ENCODE data around the gene ZSCAN16. TPM values are rescaled to one million over a fixed set of nuclear protein-coding genes. Genes with fewer than 3 reads are reported as not detected.

The ZSCAN16 gene
- total and polyA plus RNA-seq, 9 of the 15 experiments (the other 6 are each of a cell fraction or from before 2014, with no cell fraction given): 0.08 TPM; not detected in 8

- TF ChIP-seq, protein P1, sequence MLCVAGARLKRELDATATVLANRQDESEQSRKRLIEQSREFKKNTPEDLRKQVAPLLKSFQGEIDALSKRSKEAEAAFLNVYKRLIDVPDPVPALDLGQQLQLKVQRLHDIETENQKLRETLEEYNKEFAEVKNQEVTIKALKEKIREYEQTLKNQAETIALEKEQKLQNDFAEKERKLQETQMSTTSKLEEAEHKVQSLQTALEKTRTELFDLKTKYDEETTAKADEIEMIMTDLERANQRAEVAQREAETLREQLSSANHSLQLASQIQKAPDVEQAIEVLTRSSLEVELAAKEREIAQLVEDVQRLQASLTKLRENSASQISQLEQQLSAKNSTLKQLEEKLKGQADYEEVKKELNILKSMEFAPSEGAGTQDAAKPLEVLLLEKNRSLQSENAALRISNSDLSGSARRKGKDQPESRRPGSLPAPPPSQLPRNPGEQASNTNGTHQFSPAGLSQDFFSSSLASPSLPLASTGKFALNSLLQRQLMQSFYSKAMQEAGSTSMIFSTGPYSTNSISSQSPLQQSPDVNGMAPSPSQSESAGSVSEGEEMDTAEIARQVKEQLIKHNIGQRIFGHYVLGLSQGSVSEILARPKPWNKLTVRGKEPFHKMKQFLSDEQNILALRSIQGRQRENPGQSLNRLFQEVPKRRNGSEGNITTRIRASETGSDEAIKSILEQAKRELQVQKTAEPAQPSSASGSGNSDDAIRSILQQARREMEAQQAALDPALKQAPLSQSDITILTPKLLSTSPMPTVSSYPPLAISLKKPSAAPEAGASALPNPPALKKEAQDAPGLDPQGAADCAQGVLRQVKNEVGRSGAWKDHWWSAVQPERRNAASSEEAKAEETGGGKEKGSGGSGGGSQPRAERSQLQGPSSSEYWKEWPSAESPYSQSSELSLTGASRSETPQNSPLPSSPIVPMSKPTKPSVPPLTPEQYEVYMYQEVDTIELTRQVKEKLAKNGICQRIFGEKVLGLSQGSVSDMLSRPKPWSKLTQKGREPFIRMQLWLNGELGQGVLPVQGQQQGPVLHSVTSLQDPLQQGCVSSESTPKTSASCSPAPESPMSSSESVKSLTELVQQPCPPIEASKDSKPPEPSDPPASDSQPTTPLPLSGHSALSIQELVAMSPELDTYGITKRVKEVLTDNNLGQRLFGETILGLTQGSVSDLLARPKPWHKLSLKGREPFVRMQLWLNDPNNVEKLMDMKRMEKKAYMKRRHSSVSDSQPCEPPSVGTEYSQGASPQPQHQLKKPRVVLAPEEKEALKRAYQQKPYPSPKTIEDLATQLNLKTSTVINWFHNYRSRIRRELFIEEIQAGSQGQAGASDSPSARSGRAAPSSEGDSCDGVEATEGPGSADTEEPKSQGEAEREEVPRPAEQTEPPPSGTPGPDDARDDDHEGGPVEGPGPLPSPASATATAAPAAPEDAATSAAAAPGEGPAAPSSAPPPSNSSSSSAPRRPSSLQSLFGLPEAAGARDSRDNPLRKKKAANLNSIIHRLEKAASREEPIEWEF (CRISPR knock-in tag; IDR thresholded peaks at IDR 0.05): no peak
- TF ChIP-seq EWSR1 (IDR thresholded peaks at IDR 0.05; ENCODE audit: borderline replicate concordance, low read depth, partially characterized antibody): no peak
- peak; percentile 29 for TF ChIP-seq SMAD1 (IDR thresholded peaks at IDR 0.05; ENCODE audit: low read depth, low read length, partially characterized antibody)
- TF ChIP-seq MAFF (IDR thresholded peaks at IDR 0.05; ENCODE audit: low read length): no peak
- peak; percentile 54 for TF ChIP-seq ZNF263 (CRISPR knock-in tag; IDR thresholded peaks at IDR 0.05; ENCODE audit: borderline replicate concordance)
- peak; percentile 11; the same call in 1 of the 2 replicates for TF ChIP-seq ARID3A (IDR thresholded peaks at IDR 0.05; ENCODE audit: borderline replicate concordance, low read depth, low read length)
- no peak for TF ChIP-seq ZHX1 (conservative IDR thresholded peaks at IDR 0.05; ENCODE audit: low read length)
- peak; percentile 69 for TF ChIP-seq SNIP1 (IDR thresholded peaks at IDR 0.05; ENCODE audit: low read depth)
- peak; percentile 94 for TF ChIP-seq ELF2 (CRISPR knock-in tag; IDR thresholded peaks at IDR 0.05)
- TF ChIP-seq ZNF431 (CRISPR knock-in tag; IDR thresholded peaks at IDR 0.05): no peak; the same call in 1 of the 2 replicates
- peak; percentile 26 for TF ChIP-seq TAF1 (IDR thresholded peaks at IDR 0.05; ENCODE audit: control insufficient read depth, extremely low read depth, insufficient read depth, low read length, severe bottlenecking)
- TF ChIP-seq, protein P2, sequence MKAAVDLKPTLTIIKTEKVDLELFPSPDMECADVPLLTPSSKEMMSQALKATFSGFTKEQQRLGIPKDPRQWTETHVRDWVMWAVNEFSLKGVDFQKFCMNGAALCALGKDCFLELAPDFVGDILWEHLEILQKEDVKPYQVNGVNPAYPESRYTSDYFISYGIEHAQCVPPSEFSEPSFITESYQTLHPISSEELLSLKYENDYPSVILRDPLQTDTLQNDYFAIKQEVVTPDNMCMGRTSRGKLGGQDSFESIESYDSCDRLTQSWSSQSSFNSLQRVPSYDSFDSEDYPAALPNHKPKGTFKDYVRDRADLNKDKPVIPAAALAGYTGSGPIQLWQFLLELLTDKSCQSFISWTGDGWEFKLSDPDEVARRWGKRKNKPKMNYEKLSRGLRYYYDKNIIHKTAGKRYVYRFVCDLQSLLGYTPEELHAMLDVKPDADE (conservative IDR thresholded peaks at IDR 0.05; ENCODE audit: control insufficient read depth, low read depth, low read length): peak; percentile 94
Observed at GRCh38 chr6:28080631-28081485, 43.6 kb upstream of the ZSCAN16 start (continued).
